GM12878 (cell line): ENCODE data around the gene NDUFV1. TPM values are rescaled to one million over a fixed set of nuclear protein-coding genes. Genes with fewer than 3 reads are reported as not detected.

Source experiments
- ATAC-seq: fragments of 200-7000 bp; cut with Tn5 transposase; 3 replicates; pipeline ENCODE4 v1.9.1; 2020; ENCODE audit warnings: mild to moderate bottlenecking, moderate library complexity
- BruUV-seq: library from RNA; stranded (reverse); fragments of 400-500 nt; replicated peaks from 2 replicates; lab custom pipeline; 2021; lab: Mats Ljungman, UMichigan
- CTCF ChIA-PET: fragments of 300-600 bp; sonication (Branson Sonifier 250); formaldehyde crosslinking; extraction: SDS; loops from one replicate; lab custom pipeline; 2021; ENCODE audit warnings: inconsistent platforms; lab: Yijun Ruan, JAX
- POLR2A ChIA-PET: fragments of 350-600 bp; formaldehyde crosslinking; extraction: SDS; loops from one replicate; lab custom pipeline; 2021; ENCODE audit warnings: inconsistent platforms; lab: Charles Lee
- RAD21 ChIA-PET: fragments of 300-600 bp; sonication (Branson Sonifier 250); formaldehyde crosslinking; loops from one replicate; lab custom pipeline; 2023; ENCODE audit warnings: antibody characterized with exemption; ENCODE audit not compliant: unreplicated experiment; lab: Charles Lee
- SMC1A ChIA-PET: fragments of 300-600 bp; sonication (Branson Sonifier 250); formaldehyde crosslinking; loops from one replicate; lab custom pipeline; 2023; ENCODE audit not compliant: unreplicated experiment, uncharacterized antibody; lab: Charles Lee
- DNase-seq: peaks from one replicate; pipeline ENCODE4 v3.0.0-alpha.2; 2011; ENCODE audit warnings: low read depth, low spot score
- FAIRE-seq: peaks from 3 replicates; lab custom pipeline; 2011; peaks lifted over from hg19 to GRCh38; lab: Jason Lieb, UNC
- H2AFZ ChIP-seq: 2 replicates; pipeline ENCODE4 v1.6.0; 2011; ENCODE audit warnings: low read depth, low read length, control low read depth; ENCODE audit not compliant: control insufficient read depth
- H3K27ac ChIP-seq: 2 replicates; pipeline ENCODE4 v1.5.1; 2011; ENCODE audit warnings: control low read depth; ENCODE audit not compliant: control insufficient read depth, insufficient read depth
- H3K27me3 ChIP-seq, 2 experiments: replicated peaks in 1 of 2; 2 replicates each; pipeline versions ENCODE4 v1.6.0 to v1.6.1; 2011; ENCODE audit warnings: low read length in 1 of 2; ENCODE audit not compliant: control insufficient read depth in 2 of 2, insufficient read depth in 2 of 2
- H3K36me3 ChIP-seq, 2 experiments: 2 replicates each; pipeline ENCODE4 v1.5.1; 2011; ENCODE audit warnings: low read length in 1 of 2; ENCODE audit not compliant: control insufficient read depth in 2 of 2, insufficient read depth in 2 of 2
- H3K4me1 ChIP-seq: 2 replicates; pipeline ENCODE4 v1.6.1; 2011; ENCODE audit warnings: mild to moderate bottlenecking, low read length, moderate library complexity, mixed read lengths; ENCODE audit not compliant: control insufficient read depth, insufficient read depth
- H3K4me2 ChIP-seq: 2 replicates; pipeline ENCODE4 v1.6.0; 2011; ENCODE audit warnings: control low read depth; ENCODE audit not compliant: control insufficient read depth, insufficient read depth
- H3K4me3 ChIP-seq: fragments of 200-600 bp; sonication (generic); 2 replicates; pipeline ENCODE4 v1.5.1; 2016
- H3K79me2 ChIP-seq: 2 replicates; pipeline ENCODE4 v1.6.0; 2011; ENCODE audit warnings: low read length; ENCODE audit not compliant: control insufficient read depth, insufficient read depth
- H3K9ac ChIP-seq: 2 replicates; pipeline ENCODE4 v1.8.0; 2011; ENCODE audit warnings: low read length, control low read depth, mixed read lengths; ENCODE audit not compliant: control insufficient read depth, insufficient read depth
- H3K9me3 ChIP-seq: replicated peaks from 3 replicates; pipeline ENCODE4 v1.5.1; 2011; ENCODE audit warnings: mild to moderate bottlenecking, low read length; ENCODE audit not compliant: control insufficient read depth, insufficient read depth
- H4K20me1 ChIP-seq: 2 replicates; pipeline ENCODE4 v1.6.0; 2011; ENCODE audit not compliant: control insufficient read depth, insufficient read depth
- BACH1 ChIP-seq: fragments of 450-650 bp; IDR thresholded peaks from 2 replicates; pipeline ENCODE4 v1.6.1; 2017; ENCODE audit warnings: mild to moderate bottlenecking, borderline replicate concordance
- BHLHE40 ChIP-seq, 2 experiments: fragments of 450-650 bp in 1 of 2; IDR thresholded peaks; 2 replicates each; pipeline ENCODE4 v1.6.1; 2011 to 2017; ENCODE audit warnings: low read depth in 2 of 2, borderline replicate concordance in 1 of 2, improper control_type of control experiment in 1 of 2, low read length in 1 of 2, mild to moderate bottlenecking in 1 of 2
- EGR1 ChIP-seq, 2 experiments: IDR thresholded peaks; 1 replicate in 1 of 2; 2 replicates in 1 of 2; pipeline ENCODE4 v1.6.1; 2011 to 2012; ENCODE audit warnings: low read depth in 2 of 2, low read length in 2 of 2, borderline replicate concordance in 1 of 2, mild to moderate bottlenecking in 1 of 2, moderate library complexity in 1 of 2
- ESRRA ChIP-seq: IDR thresholded peaks from 2 replicates; pipeline ENCODE4 v1.6.1; 2012; ENCODE audit warnings: mild to moderate bottlenecking, low read length, improper control_type of control experiment
- HDGF ChIP-seq: fragments of 450-650 bp; IDR thresholded peaks from 2 replicates; pipeline ENCODE4 v1.6.1; 2016; ENCODE audit warnings: antibody characterized with exemption
- MTA2 ChIP-seq: fragments of 450-650 bp; IDR thresholded peaks from 2 replicates; pipeline ENCODE4 v1.6.1; 2016; ENCODE audit warnings: low read depth, mild to moderate bottlenecking, moderate library complexity
- MTA3 ChIP-seq: IDR thresholded peaks from 2 replicates; pipeline ENCODE4 v1.6.1; 2012; ENCODE audit warnings: low read length, inconsistent platforms, borderline replicate concordance
- NFXL1 ChIP-seq: fragments of 450-650 bp; IDR thresholded peaks from 2 replicates; pipeline ENCODE4 v1.6.1; 2017; ENCODE audit warnings: antibody characterized with exemption, mild to moderate bottlenecking, borderline replicate concordance
- RB1 ChIP-seq: fragments of 450-650 bp; formaldehyde crosslinking; IDR thresholded peaks from 2 replicates; pipeline ENCODE4 v1.6.1; 2017; ENCODE audit warnings: mild to moderate bottlenecking, borderline replicate concordance
- RELA ChIP-seq: fragments of 450-650 bp; IDR thresholded peaks from 2 replicates; pipeline ENCODE4 v1.8.0; 2014; ENCODE audit warnings: borderline replicate concordance; ENCODE audit not compliant: partially characterized antibody
- RUNX3 ChIP-seq: IDR thresholded peaks from 2 replicates; pipeline ENCODE4 v1.6.1; 2012; ENCODE audit warnings: low read length, inconsistent platforms
- SKIL ChIP-seq: fragments of 450-650 bp; IDR thresholded peaks from 2 replicates; pipeline ENCODE4 v1.6.1; 2017; ENCODE audit warnings: mild to moderate bottlenecking, low read depth, inconsistent platforms; ENCODE audit not compliant: poor library complexity, severe bottlenecking
- SMAD5 ChIP-seq: IDR thresholded peaks from 2 replicates; pipeline ENCODE4 v1.6.1; 2016; ENCODE audit warnings: antibody characterized with exemption, low read depth
- SP1 ChIP-seq: IDR thresholded peaks from one replicate; pipeline ENCODE4 v1.6.1; 2011; ENCODE audit warnings: low read depth, low read length
- SRF ChIP-seq, 2 experiments: IDR thresholded peaks; 2 replicates each; pipeline ENCODE4 v1.6.1; 2011; ENCODE audit warnings: low read depth in 2 of 2, low read length in 2 of 2, mild to moderate bottlenecking in 1 of 2, moderate library complexity in 1 of 2
- TBL1XR1 ChIP-seq: IDR thresholded peaks from 2 replicates; pipeline ENCODE4 v1.6.1; 2012; ENCODE audit warnings: low read depth, low read length, improper control_type of control experiment
- TCF3 ChIP-seq: IDR thresholded peaks from 2 replicates; pipeline ENCODE4 v1.6.1; 2012; ENCODE audit warnings: low read depth, mild to moderate bottlenecking, low read length, borderline replicate concordance; ENCODE audit not compliant: insufficient read depth
- WGBS: methylation state at CpG from one replicate; pipeline ENCODE4 v1.1.6; 2016; ENCODE audit warnings: low lambda C conversion rate; ENCODE audit not compliant: insufficient replicate concordance, insufficient coverage; ENCODE audit errors: missing lambda C conversion rate; 5-methylcytosine and 5-hydroxymethylcytosine counted together
- in situ Hi-C: fragments of 300-500 bp; cut with MboI; formaldehyde crosslinking; loops from 9 replicates; pipeline ENCODE4 v1.14.3; 2018; ENCODE audit warnings: mixed read lengths
- intact Hi-C: fragments of 100-400 bp; cut with micrococcal nuclease; formaldehyde crosslinking; loops from one replicate; pipeline ENCODE4 v1.14.2; 2022; ENCODE audit not compliant: unreplicated experiment
- polyA plus RNA-seq, 11 experiments: library from polyadenylated mRNA; depleted of rRNA in 4 of 11; unstranded in 6 of 11; stranded (reverse) in 5 of 11; fragments of >200 nt; fragmentation: Nextera tagmentation in 4 of 11; fragmentation: Illumina TruSeq in 1 of 11; extraction: Ambion mirVana in 4 of 11; extraction: Trizol in 1 of 11; gene quantifications; 1 replicate in 1 of 11; 2 replicates in 10 of 11; pipeline versions ENCODE4 v1.2.1 to v1.2.3, GENCODE V29; 2011 to 2016; ENCODE audit warnings: inconsistent platforms in 2 of 11, missing spikeins in 2 of 11, low read depth in 1 of 11
- total RNA-seq, 4 experiments: library from RNA; depleted of rRNA in 3 of 4; stranded (reverse); fragments of >200 nt in 3 of 4; fragmentation: Illumina TruSeq in 1 of 4; extraction: Trizol in 1 of 4; gene quantifications; 2 replicates each; pipeline versions ENCODE4 v1.2.1 to v1.2.3, GENCODE V29; 2013 to 2021

The NDUFV1 gene
- total and polyA plus RNA-seq, 10 of the 15 experiments (the other 5 are each of a cell fraction or from before 2014, with no cell fraction given): 8.2 to 380 (median 231) TPM

DNA sequence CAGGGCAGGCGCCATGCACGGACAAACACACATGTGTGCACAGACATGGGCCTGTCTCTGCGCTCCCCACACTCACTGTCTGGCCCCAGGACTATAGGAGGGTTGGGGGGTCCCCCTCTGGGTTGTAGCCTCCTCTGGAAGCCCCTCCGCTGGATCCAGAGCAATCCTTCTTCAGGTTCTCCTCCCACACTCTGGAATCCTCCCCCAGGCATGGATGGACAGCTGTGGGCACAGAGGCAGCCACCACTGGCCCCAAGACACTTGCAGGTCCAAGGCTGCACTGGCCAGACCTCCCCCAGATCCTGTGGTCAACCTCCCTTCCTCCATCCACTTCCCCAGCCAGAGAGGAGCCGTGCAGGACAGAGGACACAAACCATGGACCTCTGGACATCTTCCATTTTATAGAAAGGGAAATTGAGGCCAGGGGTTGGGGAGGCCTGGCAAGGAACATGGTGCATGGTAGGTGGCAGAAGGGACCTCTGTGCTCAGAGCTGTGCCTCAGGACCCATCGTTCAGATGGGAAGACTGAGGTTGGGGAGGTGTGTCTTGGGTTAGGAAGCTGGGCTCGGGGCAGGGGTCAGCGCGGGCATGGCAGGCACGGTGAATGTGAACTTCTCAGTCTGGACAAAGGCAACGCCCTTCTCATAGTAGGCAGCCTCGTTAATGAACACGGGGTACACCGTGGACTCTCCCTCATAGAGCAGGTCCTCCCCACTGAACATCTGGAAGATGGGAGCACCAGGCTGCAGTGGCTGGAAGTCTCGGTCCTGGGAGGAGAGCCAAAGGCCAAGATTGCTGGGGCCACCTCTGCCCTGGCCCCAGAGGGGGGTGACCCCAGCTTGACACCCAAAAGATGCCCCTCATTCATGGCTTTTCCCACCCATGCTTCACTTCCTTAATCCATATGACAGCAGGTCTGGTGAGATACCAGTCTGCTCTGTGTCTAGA is 35.7 kb downstream of the NDUFV1 start:
- ATAC-seq (no peak), DNase-seq (no peak), FAIRE-seq (no peak)
- Histone ChIP-seq H3K27ac (no peak overlapping the region), H3K9ac (no peak overlapping the region), H3K4me2 (no peak overlapping the region), H4K20me1 (no peaks in the 10 kb centered on the region), H3K79me2 (no peaks in the 10 kb centered on the region), H3K4me1 (peaks cover 29% of the 10 kb centered on the region), H3K36me3 (no peaks in the 10 kb centered on the region), H3K27me3 (no peaks in the 10 kb centered on the region; a peak in 1 of 4 replicates), H2AFZ (no peak overlapping the region), H3K4me3 (no peak overlapping the region), H3K9me3 (peaks cover 3% of the 10 kb centered on the region; the same call in 2 of the 3 replicates)
- CTCF ChIA-PET: interaction anchor here (0.7 to 8.4 kb wide), 4 partner anchors 10 to 631 kb away, joined by 3 to 132 read pairs (median 3); no protein-coding TSS in a partner anchor
- SMC1A ChIA-PET: interaction anchor here (0.9 to 1.0 kb wide), 2 partner anchors 14 to 15 kb away, joined by 3 to 4 read pairs; no protein-coding TSS in a partner anchor
- intact Hi-C loops (no loop called here), in situ Hi-C loops (no loop called here)
- WGBS: 85% methylated on average over 15 of the region's 15 CpGs
- RAD21 ChIA-PET: interaction anchor here (1.0 kb wide), 1 partner anchor 17 kb away, joined by 3 read pairs; no protein-coding TSS in a partner anchor
- BruUV-seq: no TSS peak
- POLR2A ChIA-PET: interaction anchor here (0.5 kb wide), 1 partner anchor 12 kb away, joined by 6 read pairs; no protein-coding TSS in a partner anchor
- no peak for TF ChIP-seq SRF (IDR thresholded peaks at IDR 0.05; ENCODE audit: low read depth in 2 of 2, low read length in 2 of 2)
- no peak for TF ChIP-seq MTA2
- TF ChIP-seq RB1: no peak
- TF ChIP-seq MTA3: no peak
- no peak for TF ChIP-seq TCF3
- TF ChIP-seq RELA: no peak
- TF ChIP-seq BHLHE40 (IDR thresholded peaks at IDR 0.05; ENCODE audit: borderline replicate concordance in 1 of 2, low read depth in 2 of 2, low read length in 1 of 2): no peak
- TF ChIP-seq SMAD5: no peak
- no peak for TF ChIP-seq SP1
- TF ChIP-seq ESRRA: no peak
- no peak for TF ChIP-seq TBL1XR1
- TF ChIP-seq BACH1: no peak
- no peak for TF ChIP-seq RUNX3
- no peak for TF ChIP-seq HDGF
- no peak for TF ChIP-seq SKIL
- TF ChIP-seq NFXL1: no peak
- no peak for TF ChIP-seq EGR1 (IDR thresholded peaks at IDR 0.05; ENCODE audit: borderline replicate concordance in 1 of 2, low read depth in 2 of 2, low read length in 2 of 2)
